HepG2 (cell line): Measurements from ENCODE around the gene B3GNT8. TPM values are rescaled to one million over a fixed set of nuclear protein-coding genes. Genes with fewer than 3 reads are reported as not detected.
A peak's percentile ranks its signal among the peaks of the same experiment; 100 is the strongest.

Source experiments
- GTF2F1 ChIP-seq: fragments of 150-350 bp; IDR thresholded peaks from 2 replicates; pipeline ENCODE4 v1.6.1; 2014; ENCODE audit warnings: low read length
- HOXA3 ChIP-seq: sonication (generic); formaldehyde crosslinking; IDR thresholded peaks from 2 replicates; pipeline ENCODE4 v1.5.0; 2020; ENCODE audit warnings: missing genetic modification reagents
- KAT7 ChIP-seq: IDR thresholded peaks from 2 replicates; pipeline ENCODE4 v1.6.1; 2018; ENCODE audit warnings: borderline replicate concordance, missing compliant biosample characterization
- NCOA2 ChIP-seq: sonication (generic); formaldehyde crosslinking; IDR thresholded peaks from 2 replicates; pipeline ENCODE4 v1.8.0; 2022; ENCODE audit warnings: inconsistent platforms
- NFATC3 ChIP-seq: sonication (generic); formaldehyde crosslinking; IDR thresholded peaks from 2 replicates; pipeline ENCODE4 v1.5.1; 2020; ENCODE audit warnings: mild to moderate bottlenecking, missing genetic modification reagents
- NPAS2 ChIP-seq: sonication (generic); formaldehyde crosslinking; IDR thresholded peaks from 2 replicates; pipeline ENCODE4 v1.8.0; 2022; ENCODE audit warnings: mild to moderate bottlenecking, missing genetic modification reagents, borderline replicate concordance
- PHF8 ChIP-seq: sonication (generic); formaldehyde crosslinking; IDR thresholded peaks from 2 replicates; pipeline ENCODE4 v1.5.0; 2020; ENCODE audit warnings: missing genetic modification reagents
- TBL1XR1 ChIP-seq: fragments of 150-350 bp; IDR thresholded peaks from 2 replicates; pipeline ENCODE4 v1.6.1; 2014; ENCODE audit warnings: borderline replicate concordance, low read length; ENCODE audit not compliant: partially characterized antibody
- ZBTB40 ChIP-seq, 2 experiments: fragments of 450-650 bp in 1 of 2; sonication (generic) in 1 of 2; formaldehyde crosslinking in 1 of 2; IDR thresholded peaks; 2 replicates each; pipeline versions ENCODE4 v1.6.1 to v1.8.0; 2016 to 2022; ENCODE audit warnings: antibody characterized with exemption in 1 of 2, mild to moderate bottlenecking in 1 of 2, missing genetic modification reagents in 1 of 2
- ZFP90 ChIP-seq: sonication (generic); formaldehyde crosslinking; IDR thresholded peaks from 2 replicates; pipeline ENCODE4 v1.8.0; 2022; ENCODE audit warnings: missing genetic modification reagents, mild to moderate bottlenecking, inconsistent platforms, borderline replicate concordance
- ZNF225 ChIP-seq: sonication (generic); formaldehyde crosslinking; IDR thresholded peaks from 2 replicates; pipeline ENCODE4 v1.4.0; 2020; ENCODE audit warnings: mild to moderate bottlenecking, missing genetic modification reagents
- ZNF263 ChIP-seq: sonication (generic); formaldehyde crosslinking; IDR thresholded peaks from 2 replicates; pipeline ENCODE4 v1.4.0; 2020; ENCODE audit warnings: missing genetic modification reagents
- ZSCAN29 ChIP-seq: sonication (generic); formaldehyde crosslinking; conservative IDR thresholded peaks from 2 replicates; pipeline ENCODE4 v1.4.0; 2020; ENCODE audit warnings: mild to moderate bottlenecking, missing genetic modification reagents
- polyA plus RNA-seq, 8 experiments: library from polyadenylated mRNA; depleted of rRNA in 3 of 8; stranded (reverse) in 7 of 8; unstranded in 1 of 8; fragments of >200 nt; fragmentation: Illumina TruSeq in 4 of 8; extraction: Trizol in 4 of 8; gene quantifications; 2 replicates each; pipeline versions ENCODE4 v1.2.1 to v1.2.3, GENCODE V29; 2011 to 2016; ENCODE audit warnings: low read depth in 4 of 8, missing spikeins in 1 of 8, mixed read lengths in 1 of 8; ENCODE audit not compliant: insufficient read depth in 1 of 8
- total RNA-seq, 5 experiments: library from RNA; depleted of rRNA; stranded (reverse); fragments of >200 nt; fragmentation: Illumina TruSeq; extraction: Trizol; gene quantifications; 2 replicates each; pipeline ENCODE4 v1.2.3, GENCODE V29; 2016; ENCODE audit warnings: low read depth in 1 of 5
- TF ChIP-seq, protein P1 (sequence below): sonication (generic); formaldehyde crosslinking; IDR thresholded peaks from 2 replicates; pipeline ENCODE4 v1.5.0; 2020; ENCODE audit warnings: missing genetic modification reagents, mild to moderate bottlenecking, borderline replicate concordance
- TF ChIP-seq, protein P2 (sequence below): IDR thresholded peaks from 2 replicates; pipeline ENCODE4 v1.6.1; 2012; ENCODE audit warnings: low read depth, low read length, improper control_type of control experiment
- TF ChIP-seq, protein P3 (sequence below): sonication (generic); formaldehyde crosslinking; IDR thresholded peaks from 2 replicates; pipeline ENCODE4 v1.4.0; 2020; ENCODE audit warnings: missing genetic modification reagents, mild to moderate bottlenecking, borderline replicate concordance

The B3GNT8 gene
- total and polyA plus RNA-seq, 2 of the 13 experiments (the other 11 are each of a cell fraction or from before 2014, with no cell fraction given): 0.26 to 1.9 TPM

DNA sequence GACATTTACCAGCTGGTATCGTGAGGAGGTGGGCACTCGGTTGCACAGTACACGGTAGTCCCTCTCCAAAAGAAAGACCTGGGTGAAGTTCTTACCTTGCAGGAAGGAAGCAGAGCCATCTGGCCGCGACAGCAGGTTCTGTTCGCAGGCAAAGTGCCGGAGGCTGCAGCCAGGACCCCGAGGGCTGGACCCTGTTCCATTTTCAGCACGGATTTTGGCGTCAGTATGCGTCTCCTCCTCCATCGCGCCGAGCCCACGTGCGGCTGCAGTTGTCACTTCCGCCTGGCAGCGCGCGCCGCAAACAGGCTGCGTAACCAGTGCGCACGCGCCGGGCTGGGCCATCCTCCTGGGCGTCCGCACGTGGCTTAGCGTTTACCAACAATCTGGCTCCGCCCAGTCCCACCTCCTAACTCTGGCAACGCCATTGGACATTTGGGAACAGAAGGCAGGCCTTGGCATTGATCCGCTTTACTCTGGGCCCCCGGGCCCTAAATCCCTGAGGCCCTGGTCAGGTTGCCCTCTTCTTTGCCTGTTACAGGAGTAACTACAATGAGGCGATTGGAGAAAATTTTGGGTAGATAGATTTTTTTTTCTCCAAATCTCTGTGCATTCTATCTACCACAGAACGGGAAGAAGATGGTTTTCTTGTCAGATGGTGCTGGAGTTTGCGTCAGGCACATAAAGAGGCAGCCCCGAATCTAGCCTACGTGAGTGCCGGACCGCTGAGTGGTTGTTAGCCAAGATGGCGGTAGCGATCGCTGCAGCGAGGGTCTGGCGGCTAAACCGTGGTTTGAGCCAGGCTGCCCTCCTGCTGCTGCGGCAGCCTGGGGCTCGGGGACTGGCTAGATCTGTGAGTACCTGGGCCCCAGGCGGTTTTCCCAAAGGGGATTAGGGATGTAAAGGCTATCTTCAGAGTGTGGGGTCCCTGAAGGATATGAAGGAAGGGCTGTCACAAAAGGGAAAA, 29.8 kb downstream of the B3GNT8 start, which contains the start of the genes BCKDHA and EXOSC5 (continued):
- peak; percentile 68 for TF ChIP-seq ZNF263 (CRISPR knock-in tag)
- TF ChIP-seq KAT7 (CRISPR knock-in tag): peak; percentile 34; the same call in 1 of the 2 replicates
- no peak for TF ChIP-seq NCOA2 (CRISPR knock-in tag)
- TF ChIP-seq, protein P1, sequence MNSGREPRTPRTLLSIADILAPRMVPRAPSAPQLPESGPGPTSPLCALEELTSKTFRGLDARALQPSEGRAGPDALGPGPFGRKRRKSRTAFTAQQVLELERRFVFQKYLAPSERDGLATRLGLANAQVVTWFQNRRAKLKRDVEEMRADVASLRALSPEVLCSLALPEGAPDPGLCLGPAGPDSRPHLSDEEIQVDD: no peak
- TF ChIP-seq HOXA3 (CRISPR knock-in tag): peak; percentile 69
- TF ChIP-seq ZBTB40 (IDR thresholded peaks at IDR 0.05): no peak
- peak; percentile 26; the same call in 1 of the 2 replicates for TF ChIP-seq ZBTB40 (CRISPR knock-in tag; IDR thresholded peaks at IDR 0.05)
- TF ChIP-seq, protein P2, sequence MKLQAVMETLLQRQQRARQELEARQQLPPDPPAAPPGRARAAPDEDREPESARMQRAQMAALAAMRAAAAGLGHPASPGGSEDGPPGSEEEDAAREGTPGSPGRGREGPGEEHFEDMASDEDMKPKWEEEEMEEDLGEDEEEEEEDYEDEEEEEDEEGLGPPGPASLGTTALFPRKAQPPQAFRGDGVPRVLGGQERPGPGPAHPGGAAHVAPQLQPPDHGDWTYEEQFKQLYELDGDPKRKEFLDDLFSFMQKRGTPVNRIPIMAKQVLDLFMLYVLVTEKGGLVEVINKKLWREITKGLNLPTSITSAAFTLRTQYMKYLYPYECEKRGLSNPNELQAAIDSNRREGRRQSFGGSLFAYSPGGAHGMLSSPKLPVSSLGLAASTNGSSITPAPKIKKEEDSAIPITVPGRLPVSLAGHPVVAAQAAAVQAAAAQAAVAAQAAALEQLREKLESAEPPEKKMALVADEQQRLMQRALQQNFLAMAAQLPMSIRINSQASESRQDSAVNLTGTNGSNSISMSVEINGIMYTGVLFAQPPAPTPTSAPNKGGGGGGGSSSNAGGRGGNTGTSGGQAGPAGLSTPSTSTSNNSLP: no peak
- 0 out of 2 replicates have a peak, but pooled peaks have one; percentile 47 for TF ChIP-seq ZNF225 (CRISPR knock-in tag)
- TF ChIP-seq NFATC3 (CRISPR knock-in tag): peak; percentile 56; the same call in 1 of the 2 replicates
- TF ChIP-seq, protein P3, sequence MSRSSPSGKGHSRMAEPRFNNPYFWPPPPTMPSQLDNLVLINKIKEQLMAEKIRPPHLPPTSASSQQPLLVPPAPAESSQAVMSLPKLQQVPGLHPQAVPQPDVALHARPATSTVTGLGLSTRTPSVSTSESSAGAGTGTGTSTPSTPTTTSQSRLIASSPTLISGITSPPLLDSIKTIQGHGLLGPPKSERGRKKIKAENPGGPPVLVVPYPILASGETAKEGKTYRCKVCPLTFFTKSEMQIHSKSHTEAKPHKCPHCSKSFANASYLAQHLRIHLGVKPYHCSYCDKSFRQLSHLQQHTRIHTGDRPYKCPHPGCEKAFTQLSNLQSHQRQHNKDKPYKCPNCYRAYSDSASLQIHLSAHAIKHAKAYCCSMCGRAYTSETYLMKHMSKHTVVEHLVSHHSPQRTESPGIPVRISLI (CRISPR knock-in tag): no peak
- no peak for TF ChIP-seq GTF2F1
- TF ChIP-seq ZSCAN29 (CRISPR knock-in tag): no peak
- no peak for TF ChIP-seq NPAS2
- TF ChIP-seq PHF8 (CRISPR knock-in tag): peak; percentile 80
- no peak for TF ChIP-seq TBL1XR1
- no peak for TF ChIP-seq ZFP90 (CRISPR knock-in tag)
